HepG2 (cell line): ENCODE results near the gene BCL6B. TPM values are rescaled to one million over a fixed set of nuclear protein-coding genes. Genes with fewer than 3 reads are reported as not detected.

ENCODE experiments used
- ARHGAP35 ChIP-seq: sonication (generic); formaldehyde crosslinking; IDR thresholded peaks from 2 replicates; pipeline ENCODE4 v1.9.0; 2022; ENCODE audit warnings: mild to moderate bottlenecking, inconsistent platforms, moderate library complexity, missing genetic modification reagents, borderline replicate concordance
- ATF6 ChIP-seq: sonication (generic); formaldehyde crosslinking; conservative IDR thresholded peaks from 2 replicates; pipeline ENCODE4 v1.4.0; 2020; ENCODE audit warnings: missing genetic modification reagents
- ATF7-NPFF ChIP-seq: sonication (generic); formaldehyde crosslinking; IDR thresholded peaks from 2 replicates; pipeline ENCODE4 v1.8.1; 2023; ENCODE audit warnings: mild to moderate bottlenecking, low read depth, missing genetic modification reagents, moderate library complexity
- ETV5 ChIP-seq: IDR thresholded peaks from 2 replicates; pipeline ENCODE4 v1.6.1; 2018; ENCODE audit warnings: missing biosample characterization, missing genetic modification reagents, inconsistent platforms, borderline replicate concordance
- HES4 ChIP-seq: sonication (generic); formaldehyde crosslinking; IDR thresholded peaks from 2 replicates; pipeline ENCODE4 v1.9.0; 2021; ENCODE audit warnings: mild to moderate bottlenecking, missing genetic modification reagents, borderline replicate concordance
- HMGA1 ChIP-seq: sonication (generic); formaldehyde crosslinking; conservative IDR thresholded peaks from 2 replicates; pipeline ENCODE4 v1.4.0; 2020; ENCODE audit warnings: missing genetic modification reagents
- HNRNPH1 ChIP-seq: fragments of 200-400 bp; formaldehyde crosslinking; optimal IDR thresholded peaks from 2 replicates; pipeline ENCODE3; 2017; ENCODE audit warnings: mild to moderate bottlenecking, low read depth, low read length
- HNRNPLL ChIP-seq: fragments of 200-400 bp; formaldehyde crosslinking; IDR thresholded peaks from 2 replicates; pipeline ENCODE4 v1.6.1; 2017; ENCODE audit warnings: mild to moderate bottlenecking, low read depth, low read length; ENCODE audit not compliant: poor library complexity, severe bottlenecking
- IKZF5 ChIP-seq: IDR thresholded peaks from 2 replicates; pipeline ENCODE4 v1.6.1; 2018; ENCODE audit warnings: missing genetic modification reagents, mild to moderate bottlenecking, missing compliant biosample characterization
- MXI1 ChIP-seq: IDR thresholded peaks from 3 replicates; pipeline ENCODE4 v1.6.1; 2012; ENCODE audit warnings: low read depth, low read length, inconsistent platforms, borderline replicate concordance
- PAWR ChIP-seq: sonication (generic); formaldehyde crosslinking; IDR thresholded peaks from 2 replicates; pipeline ENCODE4 v1.4.0; 2020; ENCODE audit warnings: missing genetic modification reagents, mild to moderate bottlenecking, borderline replicate concordance
- REXO4 ChIP-seq: sonication (generic); formaldehyde crosslinking; IDR thresholded peaks from 2 replicates; pipeline ENCODE4 v1.8.0; 2022; ENCODE audit warnings: missing genetic modification reagents, mild to moderate bottlenecking, borderline replicate concordance
- SPEN ChIP-seq: sonication (generic); formaldehyde crosslinking; IDR thresholded peaks from 2 replicates; pipeline ENCODE4 v1.5.1; 2020; ENCODE audit warnings: low read depth, mild to moderate bottlenecking, missing genetic modification reagents
- U2AF1 ChIP-seq: fragments of 200-400 bp; formaldehyde crosslinking; optimal IDR thresholded peaks from 2 replicates; pipeline ENCODE3; 2017; ENCODE audit warnings: mild to moderate bottlenecking, low read depth, low read length
- ZBTB7A ChIP-seq: sonication (generic); formaldehyde crosslinking; IDR thresholded peaks from 2 replicates; pipeline ENCODE4 v1.8.0; 2022; ENCODE audit warnings: mild to moderate bottlenecking, missing genetic modification reagents
- ZNF124 ChIP-seq: sonication (generic); formaldehyde crosslinking; IDR thresholded peaks from 2 replicates; pipeline ENCODE4 v1.4.0; 2020; ENCODE audit warnings: missing genetic modification reagents
- ZNF607 ChIP-seq: sonication (generic); formaldehyde crosslinking; IDR thresholded peaks from 2 replicates; pipeline ENCODE4 v1.5.1; 2020; ENCODE audit warnings: missing genetic modification reagents, mild to moderate bottlenecking, borderline replicate concordance
- ZNF784 ChIP-seq: sonication (generic); formaldehyde crosslinking; IDR thresholded peaks from 2 replicates; pipeline ENCODE4 v1.5.1; 2020; ENCODE audit warnings: missing genetic modification reagents, mild to moderate bottlenecking, borderline replicate concordance
- polyA plus RNA-seq, 8 experiments: library from polyadenylated mRNA; depleted of rRNA in 3 of 8; stranded (reverse) in 7 of 8; unstranded in 1 of 8; fragments of >200 nt; fragmentation: Illumina TruSeq in 4 of 8; extraction: Trizol in 4 of 8; gene quantifications; 2 replicates each; pipeline versions ENCODE4 v1.2.1 to v1.2.3, GENCODE V29; 2011 to 2016; ENCODE audit warnings: low read depth in 4 of 8, missing spikeins in 1 of 8, mixed read lengths in 1 of 8; ENCODE audit not compliant: insufficient read depth in 1 of 8
- total RNA-seq, 5 experiments: library from RNA; depleted of rRNA; stranded (reverse); fragments of >200 nt; fragmentation: Illumina TruSeq; extraction: Trizol; gene quantifications; 2 replicates each; pipeline ENCODE4 v1.2.3, GENCODE V29; 2016; ENCODE audit warnings: low read depth in 1 of 5
- TF ChIP-seq, protein P1 (sequence below): sonication (generic); formaldehyde crosslinking; IDR thresholded peaks from 2 replicates; pipeline ENCODE4 v1.5.1; 2020; ENCODE audit warnings: missing genetic modification reagents, mild to moderate bottlenecking, borderline replicate concordance
- TF ChIP-seq, protein P2 (sequence below): sonication (generic); formaldehyde crosslinking; IDR thresholded peaks from 2 replicates; pipeline ENCODE4 v1.5.0; 2020; ENCODE audit warnings: missing genetic modification reagents, mild to moderate bottlenecking, borderline replicate concordance

BCL6B gene
- total and polyA plus RNA-seq, 2 of the 13 experiments (the other 11 are each of a cell fraction or from before 2014, with no cell fraction given), result not detected

- no peak; the same call in 2 of the 3 replicates for TF ChIP-seq MXI1
- no peak; the same call in 1 of the 2 replicates for TF ChIP-seq ARHGAP35 (CRISPR knock-in tag)
- TF ChIP-seq IKZF5 (CRISPR knock-in tag), result 0 out of 2 replicates have a peak, but pooled peaks have one; percentile 14
- no peak for TF ChIP-seq REXO4 (CRISPR knock-in tag)
- TF ChIP-seq, protein P1, sequence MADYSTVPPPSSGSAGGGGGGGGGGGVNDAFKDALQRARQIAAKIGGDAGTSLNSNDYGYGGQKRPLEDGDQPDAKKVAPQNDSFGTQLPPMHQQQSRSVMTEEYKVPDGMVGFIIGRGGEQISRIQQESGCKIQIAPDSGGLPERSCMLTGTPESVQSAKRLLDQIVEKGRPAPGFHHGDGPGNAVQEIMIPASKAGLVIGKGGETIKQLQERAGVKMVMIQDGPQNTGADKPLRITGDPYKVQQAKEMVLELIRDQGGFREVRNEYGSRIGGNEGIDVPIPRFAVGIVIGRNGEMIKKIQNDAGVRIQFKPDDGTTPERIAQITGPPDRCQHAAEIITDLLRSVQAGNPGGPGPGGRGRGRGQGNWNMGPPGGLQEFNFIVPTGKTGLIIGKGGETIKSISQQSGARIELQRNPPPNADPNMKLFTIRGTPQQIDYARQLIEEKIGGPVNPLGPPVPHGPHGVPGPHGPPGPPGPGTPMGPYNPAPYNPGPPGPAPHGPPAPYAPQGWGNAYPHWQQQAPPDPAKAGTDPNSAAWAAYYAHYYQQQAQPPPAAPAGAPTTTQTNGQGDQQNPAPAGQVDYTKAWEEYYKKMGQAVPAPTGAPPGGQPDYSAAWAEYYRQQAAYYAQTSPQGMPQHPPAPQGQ (CRISPR knock-in tag), result peak; percentile 78; the same call in 1 of the 2 replicates
- TF ChIP-seq SPEN (CRISPR knock-in tag), result peak; percentile 88
- TF ChIP-seq HES4, result no peak; the same call in 1 of the 2 replicates
- no peak for TF ChIP-seq PAWR (CRISPR knock-in tag)
- peak; percentile 61; the same call in 1 of the 2 replicates for TF ChIP-seq ZNF784 (CRISPR knock-in tag)
- peak; percentile 87 for TF ChIP-seq ETV5 (CRISPR knock-in tag)
- TF ChIP-seq HNRNPH1, result no peak
- no peak for TF ChIP-seq ZNF124 (CRISPR knock-in tag)
- TF ChIP-seq U2AF1, result peak; percentile 35
- peak; percentile 66 for TF ChIP-seq HNRNPLL
- TF ChIP-seq ATF7-NPFF (CRISPR knock-in tag), result no peak
- TF ChIP-seq ZNF607 (CRISPR knock-in tag), result peak; percentile 60
- TF ChIP-seq ZBTB7A (CRISPR knock-in tag), result peak; percentile 56
- TF ChIP-seq HMGA1 (CRISPR knock-in tag), result no peak
- TF ChIP-seq, protein P2, sequence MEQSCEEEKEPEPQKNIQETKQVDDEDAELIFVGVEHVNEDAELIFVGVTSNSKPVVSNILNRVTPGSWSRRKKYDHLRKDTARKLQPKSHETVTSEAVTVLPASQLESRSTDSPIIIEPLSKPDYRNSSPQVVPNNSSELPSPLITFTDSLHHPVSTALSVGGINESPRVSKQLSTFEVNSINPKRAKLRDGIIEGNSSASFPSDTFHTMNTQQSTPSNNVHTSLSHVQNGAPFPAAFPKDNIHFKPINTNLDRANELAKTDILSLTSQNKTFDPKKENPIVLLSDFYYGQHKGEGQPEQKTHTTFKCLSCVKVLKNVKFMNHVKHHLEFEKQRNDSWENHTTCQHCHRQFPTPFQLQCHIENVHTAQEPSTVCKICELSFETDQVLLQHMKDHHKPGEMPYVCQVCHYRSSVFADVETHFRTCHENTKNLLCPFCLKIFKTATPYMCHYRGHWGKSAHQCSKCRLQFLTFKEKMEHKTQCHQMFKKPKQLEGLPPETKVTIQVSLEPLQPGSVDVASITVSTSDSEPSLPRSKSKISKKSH (CRISPR knock-in tag), result peak; percentile 71; the same call in 1 of the 2 replicates
- TF ChIP-seq ATF6 (CRISPR knock-in tag), result 0 out of 2 replicates have a peak, but pooled peaks have one; percentile 33
Observed at GRCh38 chr17:7014261-7014994, 8.4 kb upstream of the BCL6B start (continued).
